ENCODE results near the gene SASH1. TPM values are rescaled to one million over a fixed set of nuclear protein-coding genes. Genes with fewer than 3 reads are reported as not detected.

Gene SASH1
- total and polyA plus RNA-seq, 2 donors (not counting 3 experiments of a cell fraction or from before 2014, with no cell fraction given), result 18.5 to 103 TPM

GRCh38 chr6:148471624-148472159 is 129.1 kb downstream of the SASH1 start:
- no peaks in the 10 kb centered on the region for H3K9me1 ChIP-seq (replicated peaks; ENCODE audit: control insufficient read depth, extremely low read depth, insufficient read depth, low read length)
- peaks cover 24 to 38% of the 10 kb centered on the region in 2 experiments for H3K36me3 ChIP-seq (ENCODE audit: control insufficient read depth in 2 of 2, extremely low read depth in 1 of 2, insufficient read depth in 2 of 2, low read length in 2 of 2)
- no peak overlapping the region for H2AFZ ChIP-seq (ENCODE audit: low read depth, low read length)
- no peak for TF ChIP-seq JUN (IDR thresholded peaks at IDR 0.05; ENCODE audit: borderline replicate concordance, insufficient read depth, insufficient read length, low read depth)
- no peak for TF ChIP-seq POLR2AphosphoS5 (IDR thresholded peaks at IDR 0.05; ENCODE audit: insufficient read depth, low read depth, low read length)
- no peak for TF ChIP-seq GATA2 (IDR thresholded peaks at IDR 0.05; ENCODE audit: insufficient read depth, insufficient read length, low read depth, low read length)
- no peak for TF ChIP-seq MYC (IDR thresholded peaks at IDR 0.05; ENCODE audit: low read depth, low read length)
- no peak for TF ChIP-seq EZH2 (IDR thresholded peaks at IDR 0.05; ENCODE audit: borderline replicate concordance, low read depth, low read length, severe bottlenecking)
- TF ChIP-seq FOS (IDR thresholded peaks at IDR 0.05; ENCODE audit: borderline replicate concordance, insufficient read depth, low read length), result no peak
- ChIA-PET CTCF (no interaction called here), POLR2A (interaction anchor here (0.6 kb wide), 1 partner anchor 53 kb away, joined by 6 read pairs; no protein-coding TSS in a partner anchor)
- H3K4me1 ChIP-seq (ENCODE audit: control insufficient read depth, extremely low read depth, insufficient read depth, low read length), result no peaks in the 10 kb centered on the region
- BruUV-seq (replicated peaks), result no TSS peak
- H3K4me3 ChIP-seq (replicated peaks in 1 of 3; ENCODE audit: insufficient read depth in 1 of 3, low read depth in 1 of 3, low read length in 3 of 3), result no peak overlapping the region
- dilution Hi-C loops (cut with MboI; ENCODE audit: extremely low pct_ligation_motif_present, low sequenced_read_pairs), result no loop called here
- no peak for DNase-seq (ENCODE audit: low read depth, low spot score)
- H3K4me2 ChIP-seq (ENCODE audit: insufficient read depth, low read length), result no peak overlapping the region
- H4K20me1 ChIP-seq (replicated peaks; ENCODE audit: control insufficient read depth, extremely low read depth, insufficient read depth, low read length), result no peaks in the 10 kb centered on the region
- no peak overlapping the region for H3K27ac ChIP-seq (ENCODE audit: insufficient read depth, low read depth, low read length)
- no peaks in the 10 kb centered on the region for H3K9me3 ChIP-seq (replicated peaks; ENCODE audit: control insufficient read depth, insufficient read depth, low read length)
- intact Hi-C loops (cut with micrococcal nuclease), result no loop called here
- peaks cover 27% of the 10 kb centered on the region for H3K79me2 ChIP-seq (ENCODE audit: control insufficient read depth, insufficient read depth, low read length)
- H3K27me3 ChIP-seq (ENCODE audit: control insufficient read depth in 2 of 2, insufficient read depth in 2 of 2, low read length in 2 of 2), result no peaks in the 10 kb centered on the region
- H3K9ac ChIP-seq (replicated peaks; ENCODE audit: extremely low read depth, insufficient read depth, low read length), result no peak overlapping the region
- FAIRE-seq, result no peak

Measured in endothelial cell of umbilical vein (primary cell).